H1 (cell line): ENCODE data around the gene HIBADH. TPM values are rescaled to one million over a fixed set of nuclear protein-coding genes. Genes with fewer than 3 reads are reported as not detected.

ENCODE experiments used
- CTCF ChIP-seq, 3 experiments: IDR thresholded peaks; 1 replicate in 2 of 3; 2 replicates in 1 of 3; pipeline versions ENCODE4 v1.5.1 to v1.6.1; 2011; ENCODE audit warnings: low read length in 3 of 3, mild to moderate bottlenecking in 3 of 3, inconsistent platforms in 2 of 3, low read depth in 1 of 3, moderate library complexity in 1 of 3; ENCODE audit not compliant: insufficient read depth in 1 of 3; ENCODE audit errors: control extremely low read depth in 1 of 3
- polyA plus RNA-seq, 7 experiments: library from polyadenylated mRNA; depleted of rRNA in 3 of 7; stranded (reverse) in 5 of 7; unstranded in 2 of 7; fragments of >200 nt in 5 of 7; fragments of 200-250 nt in 2 of 7; gene quantifications; 1 replicate in 5 of 7; 2 replicates in 1 of 7; 4 replicates in 1 of 7; pipeline versions ENCODE4 v1.2.1 to v1.2.3, GENCODE V29; 2011 to 2013; ENCODE audit warnings: missing spikeins in 2 of 7, mixed read lengths in 2 of 7
- total RNA-seq: library from RNA; stranded (reverse); fragmentation: NEBNext Ultra II Directional; extraction: Animal tissue kit (Norgen Biotek cat#: 25700); gene quantifications from 2 replicates; pipeline ENCODE4 v1.2.1, GENCODE V29; 2021

HIBADH gene
- total and polyA plus RNA-seq, 2 of the 8 experiments (the other 6 are each of a cell fraction or from before 2014, with no cell fraction given) = 30.1 to 39.5 TPM

GRCh38 chr7:27641581-27642230 lies 21.0 kb downstream of the HIBADH start (continued):
- TF ChIP-seq CTCF (IDR thresholded peaks at IDR 0.05; ENCODE audit: control extremely low read depth in 1 of 3, insufficient read depth in 1 of 3, low read depth in 1 of 3, low read length in 3 of 3) = no peak
